DMS153 treated with DMSO at 0.1 percent for 48 hours (cell line): ENCODE data around the gene TMOD1.

Source experiments
- DNase-seq: peaks from one replicate; lab custom pipeline; 2025; ENCODE audit not compliant: unreplicated experiment; lab: John Stamatoyannopoulos, UW

Gene TMOD1

DNA sequence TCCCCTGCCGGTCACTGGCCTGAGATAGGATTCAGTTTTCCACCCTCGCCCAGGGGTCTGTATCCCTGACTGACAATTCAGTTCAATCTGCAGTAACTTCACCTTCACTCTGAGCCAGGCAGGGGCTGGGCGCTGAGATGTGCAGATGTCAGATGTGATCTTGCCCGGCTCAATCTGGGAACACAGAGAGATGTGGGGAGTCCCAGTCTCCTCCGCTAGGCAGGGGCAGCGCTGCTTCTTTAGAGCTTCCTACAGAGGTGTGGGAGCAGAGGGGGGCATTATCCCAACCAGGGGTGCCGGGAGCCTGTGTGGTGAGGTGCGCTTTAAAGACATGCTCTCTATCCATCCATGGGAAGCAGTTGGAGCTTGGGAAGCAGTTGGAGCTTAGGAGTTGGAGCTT lies 14.6 kb downstream of the TMOD1 start:
- DNase-seq = no peak

DNA sequence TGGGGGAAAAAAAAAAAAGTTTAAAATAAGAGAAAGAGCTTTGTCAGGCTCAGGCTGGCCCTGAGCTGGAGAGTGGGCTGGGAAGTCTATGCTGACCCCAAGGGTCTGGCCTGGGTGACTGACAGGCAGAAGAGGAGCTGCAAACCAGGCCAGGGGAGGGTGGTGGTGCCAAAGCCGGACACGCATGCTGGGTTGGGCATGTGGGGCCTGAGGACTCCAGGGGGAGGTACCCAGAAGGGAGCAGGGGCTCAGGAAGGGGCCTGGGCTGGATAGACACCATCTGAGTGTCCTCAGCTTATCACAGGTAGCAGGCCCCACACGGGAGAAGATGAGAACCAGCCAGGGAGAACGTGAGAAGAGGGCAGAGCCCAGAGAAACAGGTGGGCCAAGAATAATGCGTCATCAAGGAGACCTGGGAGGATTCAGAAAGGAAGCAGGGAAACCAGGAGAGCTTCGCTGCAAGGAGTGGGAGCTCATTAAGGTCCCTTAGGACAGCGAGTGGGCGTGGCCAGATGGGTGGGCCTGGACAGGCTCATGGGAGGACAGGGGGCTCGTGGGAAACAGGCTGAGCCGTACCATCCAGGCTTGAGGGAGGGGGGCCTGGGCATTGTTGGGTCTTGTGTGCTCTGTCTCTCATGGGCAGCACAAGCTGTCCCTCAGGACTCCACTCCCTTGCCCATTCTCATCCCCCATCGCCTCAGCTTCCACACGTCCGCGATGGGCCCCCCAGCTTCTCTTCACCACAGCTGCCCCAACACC lies 16.0 kb downstream of the TMOD1 start:
- no peak for DNase-seq

DNA sequence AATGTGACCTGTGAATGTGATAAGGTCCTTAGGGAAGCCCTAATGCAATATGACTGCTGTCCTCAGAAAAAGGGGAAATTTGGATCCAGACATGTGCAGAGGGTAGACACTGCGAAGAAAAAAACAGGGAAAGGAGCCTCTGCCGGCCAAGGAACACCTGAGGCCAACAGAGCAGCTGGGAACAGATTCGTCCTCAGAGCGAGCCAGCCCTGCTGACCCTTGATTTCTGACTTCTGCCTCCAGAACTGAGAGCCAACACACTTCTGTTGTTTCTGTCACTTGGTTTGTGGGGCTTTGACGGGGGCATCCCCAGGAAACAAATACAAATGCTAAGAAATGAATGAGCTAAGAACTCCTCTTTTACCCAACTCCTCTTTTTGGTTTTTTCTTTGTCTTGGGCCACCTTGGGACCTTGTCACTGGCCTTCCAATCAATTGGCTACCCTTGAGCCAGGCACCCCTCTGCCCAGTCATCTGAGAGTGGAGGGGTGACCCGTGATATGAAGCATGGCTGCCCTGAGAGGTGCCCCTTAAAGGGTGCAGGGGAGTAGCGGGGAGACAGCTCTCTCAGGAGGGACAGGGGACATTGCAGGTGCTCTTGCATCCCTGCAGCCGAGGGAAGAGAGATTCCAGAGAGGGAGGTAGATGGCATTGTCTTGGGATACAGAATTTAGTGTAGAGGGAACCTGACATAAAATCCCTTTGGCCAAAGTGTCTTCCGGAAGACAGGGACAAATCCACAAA lies 16.9 kb downstream of the TMOD1 start:
- no peak for DNase-seq

DNA sequence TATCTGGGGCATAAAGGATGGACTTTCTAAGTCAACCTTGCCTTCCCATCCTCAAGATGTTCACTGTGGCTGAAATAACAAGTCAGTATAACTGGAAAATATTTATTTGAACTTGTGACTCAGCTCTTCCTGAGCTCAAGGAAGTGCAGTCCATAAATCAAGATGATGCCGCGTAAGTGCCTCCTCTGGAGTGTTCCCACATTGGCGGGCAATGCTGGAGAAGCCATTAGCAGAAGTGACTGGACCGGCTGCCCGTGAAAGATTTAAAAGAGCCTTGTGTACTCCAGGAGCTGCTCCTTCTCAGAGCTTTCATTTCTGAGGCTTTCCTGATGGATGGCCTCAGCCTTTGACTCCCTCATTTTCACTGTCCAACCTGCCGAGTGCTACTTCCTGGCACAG lies 17.4 kb downstream of the TMOD1 start:
- DNase-seq = no peak

DNA sequence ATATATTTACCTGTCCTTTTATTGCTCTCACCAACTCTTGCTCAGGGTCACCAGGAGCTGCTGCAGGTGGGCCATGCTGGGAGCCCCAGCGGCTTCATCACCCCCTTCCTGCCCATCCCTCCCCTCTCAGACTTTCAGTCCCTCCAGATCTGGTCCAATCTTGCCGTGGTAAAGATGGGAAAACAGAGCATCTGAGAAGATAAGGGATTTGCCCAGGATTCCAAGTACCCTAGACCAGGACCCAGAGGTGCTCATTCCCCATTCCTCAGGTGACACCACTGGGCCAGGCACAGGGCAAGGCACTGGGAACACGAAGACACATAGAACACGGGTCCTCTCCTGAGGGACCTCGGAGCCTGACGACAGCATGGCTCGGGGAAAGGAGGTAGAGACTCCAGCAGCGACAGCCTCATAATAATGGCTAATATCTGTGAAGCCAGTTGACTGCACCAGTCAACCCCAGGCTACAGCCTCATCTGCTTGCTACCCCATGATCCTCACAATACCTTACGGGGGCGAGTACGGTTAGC lies 18.0 kb downstream of the TMOD1 start:
- no peak for DNase-seq

DNA sequence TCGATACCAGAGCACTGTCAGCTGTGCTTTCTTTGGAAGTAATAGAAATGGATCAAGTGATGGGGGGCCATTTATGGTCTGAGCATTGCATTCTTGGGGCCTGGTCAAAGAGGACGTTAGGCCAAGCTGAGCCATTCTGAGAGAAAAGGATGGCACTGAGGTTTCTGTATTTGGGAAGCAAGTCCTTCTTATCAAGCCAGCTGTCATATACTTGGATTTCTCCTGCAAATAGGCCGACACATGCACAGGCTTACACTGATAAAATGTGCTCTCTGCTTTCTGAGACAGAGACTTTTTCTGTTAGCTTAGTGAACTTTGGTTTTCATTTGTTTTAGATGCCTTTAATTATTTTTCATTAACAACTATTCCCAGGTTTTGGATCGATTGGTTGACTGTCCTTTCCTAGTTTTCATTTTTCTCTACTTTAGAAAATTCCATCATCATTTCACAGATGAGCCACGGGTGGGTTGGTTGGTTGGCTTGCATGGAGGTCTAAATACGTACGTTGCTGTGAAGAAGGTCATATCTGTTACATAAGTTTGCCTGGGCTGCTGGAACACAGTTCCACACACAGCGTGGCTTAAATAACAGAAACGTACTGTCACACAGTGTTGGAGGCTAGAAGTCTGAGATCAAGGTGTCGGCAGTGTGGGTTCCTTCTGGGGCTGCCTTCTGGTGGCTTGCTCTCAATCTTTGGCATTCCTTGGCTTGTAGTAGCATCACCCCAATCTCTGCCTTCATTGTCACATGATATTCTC lies 20.3 kb downstream of the TMOD1 start:
- no peak for DNase-seq

DNA sequence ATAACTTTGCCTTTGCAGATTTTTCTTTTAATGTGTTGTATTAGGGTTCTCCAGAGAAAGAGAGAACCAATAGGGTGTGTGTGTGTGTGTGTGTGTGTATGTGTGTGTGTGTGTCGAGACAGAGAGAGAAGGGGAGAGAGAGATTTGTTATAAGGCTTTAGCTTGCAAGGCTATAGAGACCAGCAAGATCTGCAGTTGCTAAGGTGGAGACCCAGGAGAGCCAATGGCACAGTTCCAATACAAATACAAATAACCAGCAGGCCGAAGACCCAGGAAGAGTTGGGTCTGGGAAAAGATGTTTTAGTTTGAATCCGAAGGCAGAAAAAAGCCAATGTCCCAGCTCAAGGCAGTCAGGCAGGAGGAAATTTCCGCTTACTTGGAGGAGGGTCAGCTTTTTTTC lies 23.0 kb downstream of the TMOD1 start:
- DNase-seq = no peak

DNA sequence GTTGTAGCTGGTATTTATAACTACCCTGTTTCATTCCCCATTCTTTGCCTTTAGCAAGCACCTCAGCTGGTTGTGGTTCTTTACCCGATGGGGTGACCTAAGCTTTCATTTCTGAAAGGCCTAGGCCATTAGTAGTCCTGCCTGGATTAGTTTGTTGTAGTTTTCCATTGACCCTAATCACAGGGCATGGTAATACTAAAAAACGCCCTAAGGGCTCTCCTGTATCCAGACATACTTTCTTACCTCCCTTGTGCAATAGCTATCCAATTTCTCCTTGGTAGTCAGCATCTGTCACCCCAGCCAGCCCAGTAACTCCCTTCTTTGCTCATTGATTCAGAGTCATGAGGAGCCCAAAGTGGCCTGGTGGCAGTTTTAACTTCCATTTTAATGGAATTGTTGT lies 24.0 kb downstream of the TMOD1 start:
- no peak for DNase-seq

DNA sequence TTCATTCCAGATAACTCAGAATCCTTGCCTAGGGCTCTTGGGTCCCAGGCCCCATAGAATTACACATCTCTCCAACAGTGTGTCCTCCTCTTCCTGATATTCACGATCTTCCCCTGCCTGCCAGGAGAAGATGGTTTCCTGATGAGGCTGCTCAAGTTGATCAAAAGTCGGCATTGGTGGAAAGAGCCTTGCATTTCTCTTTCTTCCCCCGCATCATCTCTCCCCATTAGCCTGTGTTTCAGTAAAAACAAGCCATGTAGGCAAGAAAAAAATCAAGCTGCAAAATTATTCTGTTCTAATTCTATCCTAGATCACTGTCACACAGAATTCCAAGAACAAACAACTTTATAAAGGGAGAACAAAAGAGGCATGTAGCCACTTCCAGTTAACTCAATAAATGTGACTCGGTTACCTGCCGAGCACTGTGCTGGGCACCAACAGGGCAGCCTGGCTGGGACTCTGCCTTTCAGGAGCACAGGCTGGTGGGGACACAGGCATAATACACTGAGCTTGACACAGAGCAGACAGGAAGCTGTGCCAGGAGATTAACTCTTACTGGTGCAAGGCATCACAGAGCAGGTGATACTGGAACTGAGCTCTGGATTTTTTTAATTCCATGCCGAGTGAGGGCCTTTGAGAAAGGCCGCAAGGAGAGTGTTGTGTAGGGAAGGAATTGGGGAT lies 25.6 kb downstream of the TMOD1 start:
- no peak for DNase-seq

DNA sequence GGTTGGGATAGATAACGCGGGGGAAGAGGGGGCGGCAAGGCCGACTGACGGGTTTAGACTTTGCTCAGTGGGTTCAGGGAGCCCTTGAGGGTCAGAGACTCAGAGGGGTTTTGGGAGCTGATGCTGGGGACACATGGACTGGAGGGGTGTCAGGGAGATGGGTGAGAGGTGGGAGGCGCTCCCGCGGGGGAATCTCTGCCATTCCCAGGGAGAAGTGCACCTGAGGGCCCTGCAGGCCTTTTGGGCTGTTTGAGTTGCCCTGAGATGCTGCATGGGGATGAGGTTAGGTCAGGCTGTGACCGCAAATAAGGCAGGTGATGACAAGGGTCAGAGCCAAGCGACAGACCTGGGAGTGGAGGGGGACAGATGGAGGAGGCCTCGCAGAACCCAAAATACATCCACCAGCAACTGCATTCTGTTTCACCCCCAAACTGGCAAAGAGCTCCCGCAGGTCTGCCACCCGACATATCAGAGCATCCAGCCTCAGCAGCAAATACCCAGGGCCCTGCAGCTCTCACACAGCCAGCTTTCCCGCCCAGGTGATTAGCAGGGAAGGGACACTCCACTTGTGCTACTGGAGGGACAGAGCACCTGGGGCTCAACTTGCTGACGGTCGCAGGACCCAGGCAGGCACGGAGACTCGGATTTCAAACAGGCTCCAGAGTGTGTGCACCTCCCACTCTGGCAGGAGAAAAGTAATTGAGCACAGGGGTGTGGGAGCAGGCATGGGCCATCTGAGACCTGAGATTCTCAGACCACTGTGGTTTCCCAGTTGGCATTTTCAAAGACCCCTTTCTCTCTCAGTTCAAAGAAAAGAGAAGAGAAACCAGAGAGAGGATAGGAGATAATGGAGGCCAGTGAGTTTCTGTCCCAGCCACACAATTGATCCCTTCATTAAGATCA lies 26.4 kb downstream of the TMOD1 start:
- no peak for DNase-seq

DNA sequence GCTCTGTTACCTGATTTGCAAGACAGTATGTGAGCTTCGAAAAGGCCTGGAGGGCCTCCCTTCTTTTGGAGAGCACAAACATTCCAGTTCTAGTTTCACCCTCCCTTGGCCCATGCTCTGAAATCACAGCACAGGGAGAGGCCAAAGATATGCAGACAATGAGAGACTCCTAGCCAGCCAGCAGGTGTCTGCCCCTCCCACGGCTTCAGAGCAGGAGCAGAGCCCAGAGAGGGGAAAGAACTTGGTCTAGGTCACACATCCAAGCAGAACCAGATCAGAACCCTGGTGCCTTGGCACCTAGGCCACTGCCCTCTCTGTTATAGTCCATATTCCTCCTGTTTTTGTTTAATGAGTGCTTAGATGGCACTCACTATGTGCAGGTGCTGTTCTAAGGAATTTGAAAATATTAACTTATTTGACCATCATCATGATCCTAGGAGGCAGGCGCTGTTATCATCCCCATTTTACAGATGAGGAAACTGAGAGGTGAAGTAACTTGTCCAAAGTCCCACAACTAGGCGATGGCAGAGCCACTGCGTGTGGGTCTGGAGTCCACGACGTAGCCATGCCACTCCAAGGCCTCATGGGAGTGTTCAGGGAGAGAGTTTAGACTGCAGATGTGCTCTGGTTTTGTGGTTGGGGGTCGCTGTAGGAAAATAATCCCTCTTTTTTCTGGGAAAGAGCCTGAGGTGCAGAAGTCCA lies 27.2 kb downstream of the TMOD1 start:
- no peak for DNase-seq

DNA sequence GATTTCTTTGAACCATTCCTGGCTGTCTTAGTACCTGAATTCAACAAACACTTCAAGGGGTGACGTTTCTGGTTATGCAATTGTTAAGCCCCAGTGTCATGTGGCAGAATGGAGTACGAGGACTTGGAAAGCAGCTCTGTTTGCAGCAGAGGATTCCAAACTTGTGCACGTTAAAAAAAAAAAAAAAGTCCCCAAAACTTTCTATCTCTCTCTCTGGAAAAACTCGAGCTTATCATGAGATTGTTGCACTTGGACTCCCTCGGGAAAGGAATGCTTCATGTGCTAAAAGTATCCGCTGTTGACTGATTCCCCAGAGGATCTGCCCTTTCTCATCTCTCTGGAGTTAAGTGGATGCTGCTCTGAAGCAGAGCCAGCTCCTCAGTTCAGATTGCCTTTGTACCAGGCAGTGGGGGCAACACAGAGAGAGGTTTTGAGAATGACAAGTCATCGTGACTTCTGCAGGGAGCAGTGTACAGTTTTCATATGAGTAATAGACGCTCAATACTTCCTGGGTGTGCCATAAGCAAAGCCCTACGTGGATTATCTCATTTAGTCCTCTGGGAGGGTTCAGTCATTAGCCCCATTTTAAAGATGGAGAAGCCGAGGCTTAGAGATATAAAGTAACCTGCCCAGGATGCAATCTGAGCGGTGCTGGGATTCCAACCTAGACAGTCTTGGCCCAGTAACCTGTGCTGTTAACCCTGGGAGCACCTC lies 28.1 kb downstream of the TMOD1 start:
- DNase-seq = no peak

DNA sequence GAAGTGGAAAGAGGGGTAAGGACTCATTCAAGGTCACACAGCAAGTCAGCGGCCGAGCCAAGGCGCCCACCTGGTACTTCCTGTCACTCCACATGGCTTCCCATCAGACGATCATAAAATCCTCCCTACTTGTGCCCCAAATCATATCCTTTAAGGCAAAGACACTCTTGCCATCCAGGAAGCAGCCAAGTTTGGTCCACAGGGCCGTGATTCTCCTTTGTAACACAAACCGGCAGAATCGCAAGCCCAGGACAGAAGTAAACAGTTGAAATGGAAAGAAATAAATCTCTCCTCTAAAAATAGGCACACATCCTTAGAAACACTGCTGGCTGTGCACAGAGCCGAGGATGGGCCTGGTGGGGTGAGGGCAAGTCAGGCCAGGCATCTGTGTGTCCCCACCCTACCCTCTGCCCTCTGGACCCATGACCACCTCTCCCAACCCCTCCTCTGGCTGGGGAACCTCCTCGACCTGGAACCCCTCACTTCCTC lies 30.5 kb downstream of the TMOD1 start:
- DNase-seq = no peak

DNA sequence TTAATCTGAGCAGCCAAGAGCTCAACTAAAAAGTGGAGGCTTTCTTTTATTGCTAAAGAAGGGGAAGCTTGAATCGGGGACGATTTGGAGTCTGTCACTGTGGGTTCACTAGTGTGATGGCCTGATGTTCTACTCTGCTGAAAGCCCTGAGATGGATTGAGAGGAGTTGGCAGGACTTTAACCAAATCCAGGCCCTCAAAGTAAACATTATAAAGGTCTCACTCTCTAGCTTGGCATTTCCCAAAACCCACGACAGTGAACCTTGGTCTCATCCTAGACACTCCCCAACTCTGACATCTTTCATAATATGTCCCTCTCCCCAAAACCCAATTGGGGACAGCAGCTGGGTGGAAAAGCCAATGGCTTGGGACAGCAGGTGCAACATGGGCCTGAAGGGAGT lies 32.7 kb downstream of the TMOD1 start:
- DNase-seq = no peak

DNA sequence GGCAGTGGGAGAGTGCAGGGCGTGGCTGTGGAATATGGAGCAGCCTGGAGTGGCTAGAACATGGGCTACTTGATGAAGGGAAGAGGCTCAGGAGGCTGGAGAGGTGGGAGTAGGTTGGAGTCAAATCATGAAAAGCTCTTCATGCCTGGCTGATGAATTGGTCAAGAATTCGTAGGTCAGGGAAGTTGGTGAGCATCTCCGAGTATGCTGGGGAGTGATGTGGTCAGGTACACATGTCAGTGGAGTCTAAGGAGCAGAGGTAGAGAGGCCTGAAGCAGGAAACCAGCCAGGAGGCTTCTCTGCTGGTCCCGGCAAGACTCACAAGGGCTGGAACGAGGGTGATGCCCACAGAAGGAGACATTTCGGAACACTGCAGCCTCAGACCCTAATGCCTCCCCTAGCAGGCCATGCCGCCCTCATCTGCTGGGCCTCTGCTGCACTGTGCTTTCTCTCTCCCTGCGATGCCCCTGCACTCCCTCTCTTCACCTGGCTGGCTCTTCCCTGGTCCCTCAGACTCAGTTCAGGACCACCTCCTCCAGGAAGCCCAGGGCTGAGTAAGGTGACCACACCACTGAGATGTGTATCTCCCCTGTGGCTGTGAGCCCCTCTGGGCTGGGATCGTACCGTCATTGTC lies 33.6 kb downstream of the TMOD1 start:
- DNase-seq = no peak

DNA sequence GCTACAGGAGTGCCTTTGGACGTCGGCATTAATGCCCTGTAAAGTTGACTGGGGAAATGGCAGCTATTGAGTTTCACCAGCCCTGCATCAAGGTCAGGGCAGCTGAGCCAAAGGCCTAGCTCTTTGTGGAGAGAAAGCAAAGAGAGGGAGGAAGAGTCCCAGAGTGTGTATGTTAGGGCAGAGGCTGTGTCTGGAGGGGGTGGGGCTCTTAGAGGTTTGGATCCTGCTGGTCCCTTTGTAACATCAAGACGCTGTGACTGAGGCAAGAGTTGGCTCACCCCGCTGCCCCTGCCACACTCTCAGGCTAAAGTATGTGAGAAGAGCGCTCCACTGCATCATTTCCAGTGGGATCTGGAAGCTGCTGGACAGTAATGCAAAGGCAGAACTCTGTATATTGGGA lies 34.3 kb downstream of the TMOD1 start:
- DNase-seq = no peak

DNA sequence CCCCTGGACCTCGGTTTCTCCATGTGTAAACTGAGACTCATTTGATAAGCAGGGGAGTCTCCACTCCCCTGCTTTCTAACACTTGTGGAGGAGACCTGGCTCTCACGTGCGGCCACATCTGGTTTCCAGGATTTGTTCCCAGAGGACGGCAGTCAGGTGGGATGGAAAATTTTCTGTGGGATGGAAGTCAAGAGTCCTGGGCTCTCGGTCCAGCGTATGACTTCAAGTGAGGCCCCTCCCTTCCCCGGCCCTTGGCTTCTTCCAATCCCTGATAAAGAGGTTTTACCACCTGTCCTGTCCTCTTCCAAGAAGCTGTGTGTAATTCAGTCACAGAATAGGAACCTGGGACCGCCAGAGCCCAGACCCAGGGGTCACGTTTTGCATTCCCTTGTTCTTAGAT lies 35.0 kb downstream of the TMOD1 start:
- no peak for DNase-seq

DNA sequence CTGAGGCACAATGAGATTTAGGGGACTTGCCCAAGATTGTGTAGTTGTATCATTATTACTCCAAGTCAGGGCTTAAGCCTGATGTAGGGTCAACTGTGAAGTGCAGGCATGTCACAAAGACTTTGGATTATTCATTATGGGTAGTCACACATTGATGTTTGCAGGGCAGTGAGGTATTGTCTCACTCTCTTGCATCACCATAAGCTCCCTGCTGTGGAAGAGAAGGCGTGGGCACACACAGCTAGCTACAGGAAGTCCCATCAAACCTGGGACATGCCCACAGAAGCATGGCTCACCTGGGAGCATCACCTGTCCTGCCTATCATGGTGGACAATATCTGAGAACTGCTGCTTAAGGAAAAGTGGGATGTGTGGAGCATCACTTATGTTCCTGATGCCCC lies 42.1 kb downstream of the TMOD1 start:
- DNase-seq = no peak
